GM12878 (cell line): ENCODE results near the gene TMEM170B. TPM values are rescaled to one million over a fixed set of nuclear protein-coding genes. Genes with fewer than 3 reads are reported as not detected.

Experiments used
- ATAC-seq: fragments of 200-7000 bp; cut with Tn5 transposase; 3 replicates; pipeline ENCODE4 v1.9.1; 2020; ENCODE audit warnings: mild to moderate bottlenecking, moderate library complexity
- BruUV-seq: library from RNA; stranded (reverse); fragments of 400-500 nt; replicated peaks from 2 replicates; lab custom pipeline; 2021; lab: Mats Ljungman, UMichigan
- CTCF ChIA-PET: fragments of 300-600 bp; sonication (Branson Sonifier 250); formaldehyde crosslinking; extraction: SDS; loops from one replicate; lab custom pipeline; 2021; ENCODE audit warnings: inconsistent platforms; lab: Yijun Ruan, JAX
- POLR2A ChIA-PET: fragments of 350-600 bp; formaldehyde crosslinking; extraction: SDS; loops from one replicate; lab custom pipeline; 2021; ENCODE audit warnings: inconsistent platforms; lab: Charles Lee
- RAD21 ChIA-PET: fragments of 300-600 bp; sonication (Branson Sonifier 250); formaldehyde crosslinking; loops from one replicate; lab custom pipeline; 2023; ENCODE audit warnings: antibody characterized with exemption; ENCODE audit not compliant: unreplicated experiment; lab: Charles Lee
- SMC1A ChIA-PET: fragments of 300-600 bp; sonication (Branson Sonifier 250); formaldehyde crosslinking; loops from one replicate; lab custom pipeline; 2023; ENCODE audit not compliant: unreplicated experiment, uncharacterized antibody; lab: Charles Lee
- DNase-seq: peaks from one replicate; pipeline ENCODE4 v3.0.0-alpha.2; 2011; ENCODE audit warnings: low read depth, low spot score
- FAIRE-seq: peaks from 3 replicates; lab custom pipeline; 2011; peaks lifted over from hg19 to GRCh38; lab: Jason Lieb, UNC
- H2AFZ ChIP-seq: 2 replicates; pipeline ENCODE4 v1.6.0; 2011; ENCODE audit warnings: low read depth, low read length, control low read depth; ENCODE audit not compliant: control insufficient read depth
- H3K27ac ChIP-seq: 2 replicates; pipeline ENCODE4 v1.5.1; 2011; ENCODE audit warnings: control low read depth; ENCODE audit not compliant: control insufficient read depth, insufficient read depth
- H3K27me3 ChIP-seq, 2 experiments: replicated peaks in 1 of 2; 2 replicates each; pipeline versions ENCODE4 v1.6.0 to v1.6.1; 2011; ENCODE audit warnings: low read length in 1 of 2; ENCODE audit not compliant: control insufficient read depth in 2 of 2, insufficient read depth in 2 of 2
- H3K36me3 ChIP-seq, 2 experiments: 2 replicates each; pipeline ENCODE4 v1.5.1; 2011; ENCODE audit warnings: low read length in 1 of 2; ENCODE audit not compliant: control insufficient read depth in 2 of 2, insufficient read depth in 2 of 2
- H3K4me1 ChIP-seq: 2 replicates; pipeline ENCODE4 v1.6.1; 2011; ENCODE audit warnings: mild to moderate bottlenecking, low read length, moderate library complexity, mixed read lengths; ENCODE audit not compliant: control insufficient read depth, insufficient read depth
- H3K4me2 ChIP-seq: 2 replicates; pipeline ENCODE4 v1.6.0; 2011; ENCODE audit warnings: control low read depth; ENCODE audit not compliant: control insufficient read depth, insufficient read depth
- H3K4me3 ChIP-seq: fragments of 200-600 bp; sonication (generic); 2 replicates; pipeline ENCODE4 v1.5.1; 2016
- H3K79me2 ChIP-seq: 2 replicates; pipeline ENCODE4 v1.6.0; 2011; ENCODE audit warnings: low read length; ENCODE audit not compliant: control insufficient read depth, insufficient read depth
- H3K9ac ChIP-seq: 2 replicates; pipeline ENCODE4 v1.8.0; 2011; ENCODE audit warnings: low read length, control low read depth, mixed read lengths; ENCODE audit not compliant: control insufficient read depth, insufficient read depth
- H3K9me3 ChIP-seq: replicated peaks from 3 replicates; pipeline ENCODE4 v1.5.1; 2011; ENCODE audit warnings: mild to moderate bottlenecking, low read length; ENCODE audit not compliant: control insufficient read depth, insufficient read depth
- H4K20me1 ChIP-seq: 2 replicates; pipeline ENCODE4 v1.6.0; 2011; ENCODE audit not compliant: control insufficient read depth, insufficient read depth
- CBFB ChIP-seq: IDR thresholded peaks from 2 replicates; pipeline ENCODE4 v1.6.1; 2016; ENCODE audit warnings: antibody characterized with exemption, low read depth
- CEBPZ ChIP-seq: fragments of 150-350 bp; IDR thresholded peaks from 2 replicates; pipeline ENCODE4 v1.6.1; 2016; ENCODE audit warnings: low read depth, low read length
- EED ChIP-seq: sonication (generic); IDR thresholded peaks from 2 replicates; pipeline ENCODE4 v1.6.1; 2016; ENCODE audit warnings: antibody characterized with exemption, low read depth
- FOXM1 ChIP-seq: IDR thresholded peaks from 2 replicates; pipeline ENCODE4 v1.6.1; 2012; ENCODE audit warnings: low read depth, mild to moderate bottlenecking, inconsistent platforms, low read length, moderate library complexity
- JUNB ChIP-seq: IDR thresholded peaks from 2 replicates; pipeline ENCODE4 v1.6.1; 2016; ENCODE audit warnings: antibody characterized with exemption, mild to moderate bottlenecking
- MTA2 ChIP-seq: fragments of 450-650 bp; IDR thresholded peaks from 2 replicates; pipeline ENCODE4 v1.6.1; 2016; ENCODE audit warnings: low read depth, mild to moderate bottlenecking, moderate library complexity
- NBN ChIP-seq: fragments of 450-650 bp; IDR thresholded peaks from 2 replicates; pipeline ENCODE4 v1.6.1; 2016
- NR2F1 ChIP-seq: fragments of 450-650 bp; conservative IDR thresholded peaks from 2 replicates; pipeline ENCODE4 v1.6.1; 2017; ENCODE audit warnings: mild to moderate bottlenecking
- PAX8 ChIP-seq: fragments of 450-650 bp; IDR thresholded peaks from 2 replicates; pipeline ENCODE4 v1.6.1; 2017; ENCODE audit warnings: mild to moderate bottlenecking, moderate library complexity
- POLR2AphosphoS5 ChIP-seq: IDR thresholded peaks from 2 replicates; pipeline ENCODE4 v1.6.1; 2011; ENCODE audit warnings: mild to moderate bottlenecking, low read length, inconsistent platforms
- RBBP5 ChIP-seq: fragments of 200-600 bp; sonication (generic); conservative IDR thresholded peaks from 2 replicates; pipeline ENCODE4 v1.6.1; 2016
- SMAD5 ChIP-seq: IDR thresholded peaks from 2 replicates; pipeline ENCODE4 v1.6.1; 2016; ENCODE audit warnings: antibody characterized with exemption, low read depth
- SMARCA5 ChIP-seq: fragments of 450-650 bp; IDR thresholded peaks from 2 replicates; pipeline ENCODE4 v1.6.1; 2017; ENCODE audit warnings: mild to moderate bottlenecking
- TBL1XR1 ChIP-seq: IDR thresholded peaks from 2 replicates; pipeline ENCODE4 v1.6.1; 2012; ENCODE audit warnings: low read depth, low read length, improper control_type of control experiment
- YBX1 ChIP-seq: fragments of 450-650 bp; IDR thresholded peaks from 2 replicates; pipeline ENCODE4 v1.6.1; 2016; ENCODE audit warnings: antibody characterized with exemption
- WGBS: methylation state at CpG from one replicate; pipeline ENCODE4 v1.1.6; 2016; ENCODE audit warnings: low lambda C conversion rate; ENCODE audit not compliant: insufficient replicate concordance, insufficient coverage; ENCODE audit errors: missing lambda C conversion rate; 5-methylcytosine and 5-hydroxymethylcytosine counted together
- in situ Hi-C: fragments of 300-500 bp; cut with MboI; formaldehyde crosslinking; loops from 9 replicates; pipeline ENCODE4 v1.14.3; 2018; ENCODE audit warnings: mixed read lengths
- intact Hi-C: fragments of 100-400 bp; cut with micrococcal nuclease; formaldehyde crosslinking; loops from one replicate; pipeline ENCODE4 v1.14.2; 2022; ENCODE audit not compliant: unreplicated experiment
- polyA plus RNA-seq, 11 experiments: library from polyadenylated mRNA; depleted of rRNA in 4 of 11; unstranded in 6 of 11; stranded (reverse) in 5 of 11; fragments of >200 nt; fragmentation: Nextera tagmentation in 4 of 11; fragmentation: Illumina TruSeq in 1 of 11; extraction: Ambion mirVana in 4 of 11; extraction: Trizol in 1 of 11; gene quantifications; 1 replicate in 1 of 11; 2 replicates in 10 of 11; pipeline versions ENCODE4 v1.2.1 to v1.2.3, GENCODE V29; 2011 to 2016; ENCODE audit warnings: inconsistent platforms in 2 of 11, missing spikeins in 2 of 11, low read depth in 1 of 11
- total RNA-seq, 4 experiments: library from RNA; depleted of rRNA in 3 of 4; stranded (reverse); fragments of >200 nt in 3 of 4; fragmentation: Illumina TruSeq in 1 of 4; extraction: Trizol in 1 of 4; gene quantifications; 2 replicates each; pipeline versions ENCODE4 v1.2.1 to v1.2.3, GENCODE V29; 2013 to 2021
- TF ChIP-seq, protein P1 (sequence below): IDR thresholded peaks from 2 replicates; pipeline ENCODE4 v1.6.1; 2012; ENCODE audit warnings: low read depth, low read length, improper control_type of control experiment
- TF ChIP-seq, protein P2 (sequence below): IDR thresholded peaks from 2 replicates; pipeline ENCODE4 v1.6.1; 2011; ENCODE audit warnings: low read depth, mild to moderate bottlenecking, low read length, moderate library complexity, borderline replicate concordance; ENCODE audit errors: extremely low read depth

TMEM170B gene
- total and polyA plus RNA-seq, 10 of the 15 experiments (the other 5 are each of a cell fraction or from before 2014, with no cell fraction given): 0.38 to 10.3 (median 4.2) TPM

GRCh38 chr6:11493974-11494373, 43.6 kb upstream of the TMEM170B start:
- Histone ChIP-seq H3K27me3 (no peaks in the 10 kb centered on the region), H3K27ac (peak overlapping the region; percentile 68), H3K9ac (no peak overlapping the region), H3K9me3 (peaks cover 3% of the 10 kb centered on the region; the same call in 2 of the 3 replicates), H3K4me3 (no peak overlapping the region)
- no TSS peak for BruUV-seq
- POLR2A ChIA-PET: interaction anchor here (0.5 to 5.8 kb wide), 12 partner anchors 21 to 377 kb away, joined by 3 to 82 read pairs (median 6); no protein-coding TSS in a partner anchor
- 12% methylated on average over 5 of the region's 5 CpGs for WGBS
- RAD21 ChIA-PET: interaction anchor here (0.7 to 7.1 kb wide), 23 partner anchors 14 to 353 kb away, joined by 3 to 348 read pairs (median 41); partner anchors contain the start of gene NEDD9
- SMC1A ChIA-PET: interaction anchor here (0.7 to 9.0 kb wide), 28 partner anchors 9 to 345 kb away, joined by 3 to 250 read pairs (median 31); partner anchors contain the start of gene NEDD9
- CTCF ChIA-PET: interaction anchor here (0.6 to 10.3 kb wide), 15 partner anchors 20 to 539 kb away, joined by 3 to 159 read pairs (median 16); no protein-coding TSS in a partner anchor
- FAIRE-seq: no peak
- TF ChIP-seq POLR2AphosphoS5 (no peak), FOXM1 (no peak), TBL1XR1 (no peak), SMARCA5 (no peak), CBFB (no peak), YBX1 (no peak), MTA2 (no peak), NBN (no peak), CEBPZ (no peak), JUNB (no peak), EED (no peak), PAX8 (no peak), RBBP5 (no peak), SMAD5 (no peak), NR2F1 (no peak)
- TF ChIP-seq, protein P1, sequence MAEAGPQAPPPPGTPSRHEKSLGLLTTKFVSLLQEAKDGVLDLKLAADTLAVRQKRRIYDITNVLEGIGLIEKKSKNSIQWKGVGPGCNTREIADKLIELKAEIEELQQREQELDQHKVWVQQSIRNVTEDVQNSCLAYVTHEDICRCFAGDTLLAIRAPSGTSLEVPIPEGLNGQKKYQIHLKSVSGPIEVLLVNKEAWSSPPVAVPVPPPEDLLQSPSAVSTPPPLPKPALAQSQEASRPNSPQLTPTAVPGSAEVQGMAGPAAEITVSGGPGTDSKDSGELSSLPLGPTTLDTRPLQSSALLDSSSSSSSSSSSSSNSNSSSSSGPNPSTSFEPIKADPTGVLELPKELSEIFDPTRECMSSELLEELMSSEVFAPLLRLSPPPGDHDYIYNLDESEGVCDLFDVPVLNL: no peak
- TF ChIP-seq, protein P2, sequence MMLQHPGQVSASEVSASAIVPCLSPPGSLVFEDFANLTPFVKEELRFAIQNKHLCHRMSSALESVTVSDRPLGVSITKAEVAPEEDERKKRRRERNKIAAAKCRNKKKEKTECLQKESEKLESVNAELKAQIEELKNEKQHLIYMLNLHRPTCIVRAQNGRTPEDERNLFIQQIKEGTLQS: no peak
- TF ChIP-seq, all 136 proteins: peak for 0
- Histone ChIP-seq H3K36me3 (no peaks in the 10 kb centered on the region), H4K20me1 (no peaks in the 10 kb centered on the region), H3K79me2 (no peaks in the 10 kb centered on the region), H2AFZ (peak overlapping the region; percentile 15), H3K4me2 (no peak overlapping the region), H3K4me1 (peaks cover 56% of the 10 kb centered on the region)
- in situ Hi-C loops: loop anchor here (10.0 kb wide), 1 partner anchor 319 kb away; no protein-coding TSS in a partner anchor
- no peak for ATAC-seq
- DNase-seq: no peak
- intact Hi-C loops: loop anchor here (1.0 to 2.0 kb wide), 3 partner anchors 27 to 258 kb away; no protein-coding TSS in a partner anchor
